HepG2 (cell line): Measurements from ENCODE around the gene GRIN3B. TPM values are rescaled to one million over a fixed set of nuclear protein-coding genes. Genes with fewer than 3 reads are reported as not detected.

ENCODE experiments used
- AKAP8 ChIP-seq: sonication (generic); formaldehyde crosslinking; IDR thresholded peaks from 2 replicates; pipeline ENCODE4 v1.5.1; 2020; ENCODE audit warnings: mild to moderate bottlenecking, missing genetic modification reagents
- GATAD2A ChIP-seq: IDR thresholded peaks from 2 replicates; pipeline ENCODE4 v1.6.1; 2016
- NFIC ChIP-seq: IDR thresholded peaks from 2 replicates; pipeline ENCODE4 v1.6.1; 2012; ENCODE audit warnings: mild to moderate bottlenecking, low read length, inconsistent platforms
- NPAS2 ChIP-seq: sonication (generic); formaldehyde crosslinking; IDR thresholded peaks from 2 replicates; pipeline ENCODE4 v1.8.0; 2022; ENCODE audit warnings: mild to moderate bottlenecking, missing genetic modification reagents, borderline replicate concordance
- POGZ ChIP-seq: sonication (generic); formaldehyde crosslinking; IDR thresholded peaks from 2 replicates; pipeline ENCODE4 v1.4.0; 2020; ENCODE audit warnings: mild to moderate bottlenecking, missing genetic modification reagents
- POLR2G ChIP-seq: fragments of 200-400 bp; formaldehyde crosslinking; IDR thresholded peaks from 2 replicates; pipeline ENCODE4 v1.6.1; 2018; ENCODE audit warnings: mild to moderate bottlenecking, low read depth, low read length, moderate library complexity
- SOX13 ChIP-seq, 3 experiments: fragments of 450-650 bp in 1 of 3; sonication (generic) in 1 of 3; formaldehyde crosslinking in 1 of 3; IDR thresholded peaks in 2 of 3; conservative IDR thresholded peaks in 1 of 3; 2 replicates each; pipeline versions ENCODE4 v1.5.0 to v1.6.1; 2016 to 2020; ENCODE audit warnings: antibody characterized with exemption in 1 of 3, mild to moderate bottlenecking in 1 of 3, missing compliant biosample characterization in 1 of 3, missing genetic modification reagents in 1 of 3, moderate library complexity in 1 of 3
- SRSF9 ChIP-seq: fragments of 200-400 bp; formaldehyde crosslinking; IDR thresholded peaks from 2 replicates; pipeline ENCODE4 v1.6.1; 2018; ENCODE audit warnings: borderline replicate concordance, mild to moderate bottlenecking, low read depth, low read length; ENCODE audit not compliant: insufficient read depth, poor library complexity, severe bottlenecking
- ZC3H13 ChIP-seq: sonication (generic); formaldehyde crosslinking; IDR thresholded peaks from 2 replicates; pipeline ENCODE4 v1.8.1; 2023; ENCODE audit warnings: mild to moderate bottlenecking, missing genetic modification reagents, moderate library complexity
- ZFP82 ChIP-seq: sonication (generic); formaldehyde crosslinking; IDR thresholded peaks from 2 replicates; pipeline ENCODE4 v1.5.1; 2020; ENCODE audit warnings: mild to moderate bottlenecking, missing genetic modification reagents, borderline replicate concordance
- ZNF253 ChIP-seq: sonication (generic); formaldehyde crosslinking; IDR thresholded peaks from 2 replicates; pipeline ENCODE4 v1.8.0; 2022; ENCODE audit warnings: mild to moderate bottlenecking, missing genetic modification reagents, borderline replicate concordance
- ZNF530 ChIP-seq: sonication (generic); formaldehyde crosslinking; IDR thresholded peaks from 2 replicates; pipeline ENCODE4 v1.5.0; 2020; ENCODE audit warnings: low read depth, mild to moderate bottlenecking, missing genetic modification reagents
- ZNF589 ChIP-seq: sonication (generic); formaldehyde crosslinking; conservative IDR thresholded peaks from 2 replicates; pipeline ENCODE4 v1.8.0; 2022; ENCODE audit warnings: mild to moderate bottlenecking, moderate library complexity, missing genetic modification reagents
- ZNF747 ChIP-seq: sonication (generic); formaldehyde crosslinking; IDR thresholded peaks from 2 replicates; pipeline ENCODE4 v1.8.1; 2023; ENCODE audit warnings: missing genetic modification reagents, mild to moderate bottlenecking, borderline replicate concordance
- ZNF772 ChIP-seq: sonication (generic); formaldehyde crosslinking; IDR thresholded peaks from 2 replicates; pipeline ENCODE4 v1.5.0; 2020; ENCODE audit warnings: mild to moderate bottlenecking, missing genetic modification reagents
- ZNF781 ChIP-seq: sonication (generic); formaldehyde crosslinking; IDR thresholded peaks from 2 replicates; pipeline ENCODE4 v1.5.1; 2020; ENCODE audit warnings: borderline replicate concordance, mild to moderate bottlenecking, missing genetic modification reagents; ENCODE audit errors: not compliant biosample characterization
- ZNF816 ChIP-seq: sonication (generic); formaldehyde crosslinking; IDR thresholded peaks from 2 replicates; pipeline ENCODE4 v1.8.0; 2022; ENCODE audit warnings: missing genetic modification reagents, mild to moderate bottlenecking, borderline replicate concordance
- ZSCAN9 ChIP-seq: IDR thresholded peaks from 2 replicates; pipeline ENCODE4 v1.6.1; 2016; ENCODE audit warnings: borderline replicate concordance
- polyA plus RNA-seq, 8 experiments: library from polyadenylated mRNA; depleted of rRNA in 3 of 8; stranded (reverse) in 7 of 8; unstranded in 1 of 8; fragments of >200 nt; fragmentation: Illumina TruSeq in 4 of 8; extraction: Trizol in 4 of 8; gene quantifications; 2 replicates each; pipeline versions ENCODE4 v1.2.1 to v1.2.3, GENCODE V29; 2011 to 2016; ENCODE audit warnings: low read depth in 4 of 8, missing spikeins in 1 of 8, mixed read lengths in 1 of 8; ENCODE audit not compliant: insufficient read depth in 1 of 8
- total RNA-seq, 5 experiments: library from RNA; depleted of rRNA; stranded (reverse); fragments of >200 nt; fragmentation: Illumina TruSeq; extraction: Trizol; gene quantifications; 2 replicates each; pipeline ENCODE4 v1.2.3, GENCODE V29; 2016; ENCODE audit warnings: low read depth in 1 of 5
- TF ChIP-seq, protein P1 (sequence below): sonication (generic); formaldehyde crosslinking; IDR thresholded peaks from 2 replicates; pipeline ENCODE4 v1.5.0; 2020; ENCODE audit warnings: missing genetic modification reagents, mild to moderate bottlenecking, borderline replicate concordance
- TF ChIP-seq, protein P2 (sequence below): sonication (generic); formaldehyde crosslinking; IDR thresholded peaks from 2 replicates; pipeline ENCODE4 v1.5.0; 2020; ENCODE audit warnings: mild to moderate bottlenecking, missing genetic modification reagents
- TF ChIP-seq, protein P3 (sequence below): IDR thresholded peaks from 2 replicates; pipeline ENCODE4 v1.6.1; 2012; ENCODE audit warnings: low read length, improper control_type of control experiment

Gene GRIN3B
- total and polyA plus RNA-seq, 2 of the 13 experiments (the other 11 are each of a cell fraction or from before 2014, with no cell fraction given), result 0.07 to 0.20 TPM

DNA sequence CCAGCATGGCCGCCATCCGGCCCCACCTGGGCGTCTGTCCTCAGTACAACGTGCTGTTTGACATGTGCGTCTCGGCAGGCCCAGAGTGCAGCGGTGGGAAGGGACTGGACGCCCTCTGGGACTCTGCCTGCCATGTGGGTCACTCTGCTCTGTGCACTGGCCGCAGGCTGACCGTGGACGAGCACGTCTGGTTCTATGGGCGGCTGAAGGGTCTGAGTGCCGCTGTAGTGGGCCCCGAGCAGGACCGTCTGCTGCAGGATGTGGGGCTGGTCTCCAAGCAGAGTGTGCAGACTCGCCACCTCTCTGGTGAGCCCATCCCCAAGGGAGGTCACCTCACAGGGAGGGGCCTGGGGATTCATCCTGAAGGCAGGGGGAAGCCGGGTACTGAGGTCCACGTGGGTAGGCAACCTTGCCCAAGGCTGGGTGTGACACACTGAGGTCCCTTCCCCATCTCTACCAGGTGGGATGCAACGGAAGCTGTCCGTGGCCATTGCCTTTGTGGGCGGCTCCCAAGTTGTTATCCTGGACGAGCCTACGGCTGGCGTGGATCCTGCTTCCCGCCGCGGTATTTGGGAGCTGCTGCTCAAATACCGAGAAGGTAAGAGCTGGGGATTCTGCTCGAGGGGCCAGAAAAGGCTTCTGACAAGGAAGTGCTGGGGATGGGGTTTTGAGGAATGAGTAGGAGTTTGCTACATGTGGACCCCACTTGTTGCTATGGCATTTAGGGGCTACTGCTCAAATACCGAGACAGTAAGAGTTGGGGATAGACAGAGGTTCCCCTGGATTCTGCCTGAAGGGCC is 51.0 kb downstream of the GRIN3B start (continued):
- TF ChIP-seq ZNF589, result 0 out of 2 replicates have a peak, but pooled peaks have one; percentile 73
- no peak for TF ChIP-seq ZNF747 (CRISPR knock-in tag)
- TF ChIP-seq ZNF781 (CRISPR knock-in tag), result peak; percentile 88
- TF ChIP-seq SRSF9, result no peak
- TF ChIP-seq, protein P1, sequence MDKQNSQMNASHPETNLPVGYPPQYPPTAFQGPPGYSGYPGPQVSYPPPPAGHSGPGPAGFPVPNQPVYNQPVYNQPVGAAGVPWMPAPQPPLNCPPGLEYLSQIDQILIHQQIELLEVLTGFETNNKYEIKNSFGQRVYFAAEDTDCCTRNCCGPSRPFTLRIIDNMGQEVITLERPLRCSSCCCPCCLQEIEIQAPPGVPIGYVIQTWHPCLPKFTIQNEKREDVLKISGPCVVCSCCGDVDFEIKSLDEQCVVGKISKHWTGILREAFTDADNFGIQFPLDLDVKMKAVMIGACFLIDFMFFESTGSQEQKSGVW (CRISPR knock-in tag), result no peak
- no peak for TF ChIP-seq ZNF530 (CRISPR knock-in tag)
- TF ChIP-seq ZFP82 (CRISPR knock-in tag), result peak; percentile 56; the same call in 1 of the 2 replicates
- peak; percentile 71; the same call in 1 of the 2 replicates for TF ChIP-seq ZNF253 (CRISPR knock-in tag)
- TF ChIP-seq SOX13 (IDR thresholded peaks at IDR 0.05), result no peak
- peak in 1 of 2 experiments; percentile 15; a peak in 1 of 4 replicates for TF ChIP-seq SOX13 (CRISPR knock-in tag; conservative IDR thresholded peaks at IDR 0.05 in 1 of 2, IDR thresholded peaks at IDR 0.05 in 1 of 2)
- TF ChIP-seq POLR2G, result peak; percentile 83
- no peak for TF ChIP-seq NFIC
- peak; percentile 60 for TF ChIP-seq GATAD2A (CRISPR knock-in tag)
- peak; percentile 89 for TF ChIP-seq ZC3H13 (CRISPR knock-in tag)
- no peak for TF ChIP-seq ZNF816 (CRISPR knock-in tag)
- TF ChIP-seq NPAS2, result no peak
- peak; percentile 63; the same call in 1 of the 2 replicates for TF ChIP-seq ZNF772 (CRISPR knock-in tag)
- no peak for TF ChIP-seq POGZ (CRISPR knock-in tag)
- TF ChIP-seq, protein P2, sequence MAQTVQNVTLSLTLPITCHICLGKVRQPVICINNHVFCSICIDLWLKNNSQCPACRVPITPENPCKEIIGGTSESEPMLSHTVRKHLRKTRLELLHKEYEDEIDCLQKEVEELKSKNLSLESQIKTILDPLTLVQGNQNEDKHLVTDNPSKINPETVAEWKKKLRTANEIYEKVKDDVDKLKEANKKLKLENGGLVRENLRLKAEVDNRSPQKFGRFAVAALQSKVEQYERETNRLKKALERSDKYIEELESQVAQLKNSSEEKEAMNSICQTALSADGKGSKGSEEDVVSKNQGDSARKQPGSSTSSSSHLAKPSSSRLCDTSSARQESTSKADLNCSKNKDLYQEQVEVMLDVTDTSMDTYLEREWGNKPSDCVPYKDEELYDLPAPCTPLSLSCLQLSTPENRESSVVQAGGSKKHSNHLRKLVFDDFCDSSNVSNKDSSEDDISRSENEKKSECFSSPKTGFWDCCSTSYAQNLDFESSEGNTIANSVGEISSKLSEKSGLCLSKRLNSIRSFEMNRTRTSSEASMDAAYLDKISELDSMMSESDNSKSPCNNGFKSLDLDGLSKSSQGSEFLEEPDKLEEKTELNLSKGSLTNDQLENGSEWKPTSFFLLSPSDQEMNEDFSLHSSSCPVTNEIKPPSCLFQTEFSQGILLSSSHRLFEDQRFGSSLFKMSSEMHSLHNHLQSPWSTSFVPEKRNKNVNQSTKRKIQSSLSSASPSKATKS, result no peak
- TF ChIP-seq, protein P3, sequence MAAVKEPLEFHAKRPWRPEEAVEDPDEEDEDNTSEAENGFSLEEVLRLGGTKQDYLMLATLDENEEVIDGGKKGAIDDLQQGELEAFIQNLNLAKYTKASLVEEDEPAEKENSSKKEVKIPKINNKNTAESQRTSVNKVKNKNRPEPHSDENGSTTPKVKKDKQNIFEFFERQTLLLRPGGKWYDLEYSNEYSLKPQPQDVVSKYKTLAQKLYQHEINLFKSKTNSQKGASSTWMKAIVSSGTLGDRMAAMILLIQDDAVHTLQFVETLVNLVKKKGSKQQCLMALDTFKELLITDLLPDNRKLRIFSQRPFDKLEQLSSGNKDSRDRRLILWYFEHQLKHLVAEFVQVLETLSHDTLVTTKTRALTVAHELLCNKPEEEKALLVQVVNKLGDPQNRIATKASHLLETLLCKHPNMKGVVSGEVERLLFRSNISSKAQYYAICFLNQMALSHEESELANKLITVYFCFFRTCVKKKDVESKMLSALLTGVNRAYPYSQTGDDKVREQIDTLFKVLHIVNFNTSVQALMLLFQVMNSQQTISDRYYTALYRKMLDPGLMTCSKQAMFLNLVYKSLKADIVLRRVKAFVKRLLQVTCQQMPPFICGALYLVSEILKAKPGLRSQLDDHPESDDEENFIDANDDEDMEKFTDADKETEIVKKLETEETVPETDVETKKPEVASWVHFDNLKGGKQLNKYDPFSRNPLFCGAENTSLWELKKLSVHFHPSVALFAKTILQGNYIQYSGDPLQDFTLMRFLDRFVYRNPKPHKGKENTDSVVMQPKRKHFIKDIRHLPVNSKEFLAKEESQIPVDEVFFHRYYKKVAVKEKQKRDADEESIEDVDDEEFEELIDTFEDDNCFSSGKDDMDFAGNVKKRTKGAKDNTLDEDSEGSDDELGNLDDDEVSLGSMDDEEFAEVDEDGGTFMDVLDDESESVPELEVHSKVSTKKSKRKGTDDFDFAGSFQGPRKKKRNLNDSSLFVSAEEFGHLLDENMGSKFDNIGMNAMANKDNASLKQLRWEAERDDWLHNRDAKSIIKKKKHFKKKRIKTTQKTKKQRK, result no peak
- TF ChIP-seq ZSCAN9, result peak; percentile 35
- peak; percentile 44 for TF ChIP-seq AKAP8 (CRISPR knock-in tag)
